SK-N-SH treated with all-trans-retinoic acid at 6 μM for 48 hours (cell line): ENCODE results near the gene MMEL1.

Experiments used
- ATAC-seq: fragments of 200-7000 bp; cut with Tn5 transposase; 3 replicates; pipeline ENCODE4 v1.9.1; 2020; ENCODE audit warnings: mild to moderate bottlenecking, moderate library complexity
- ARNTL ChIP-seq: fragments of 450-650 bp; formaldehyde crosslinking; IDR thresholded peaks from 2 replicates; pipeline ENCODE4 v1.5.0; 2020; ENCODE audit warnings: low read depth, mild to moderate bottlenecking, moderate library complexity, borderline replicate concordance
- CSDC2 ChIP-seq: fragments of 250-450 bp; sonication (Bioruptor Pico); IDR thresholded peaks from 2 replicates; pipeline ENCODE4 v1.5.0; 2020; ENCODE audit warnings: mild to moderate bottlenecking, moderate library complexity
- ESRRG ChIP-seq: fragments of 250-450 bp; sonication (Bioruptor Pico); IDR thresholded peaks from 2 replicates; pipeline ENCODE4 v1.6.1; 2021; ENCODE audit warnings: mild to moderate bottlenecking
- GLIS3 ChIP-seq: fragments of 250-450 bp; sonication (Bioruptor Pico); IDR thresholded peaks from 2 replicates; pipeline ENCODE4 v1.5.0; 2020; ENCODE audit warnings: mild to moderate bottlenecking, moderate library complexity
- OSR1 ChIP-seq: fragments of 250-450 bp; sonication (Bioruptor Pico); IDR thresholded peaks from 2 replicates; pipeline ENCODE4 v1.8.0; 2022; ENCODE audit warnings: moderate library complexity, mild to moderate bottlenecking, inconsistent platforms
- PPARA ChIP-seq: fragments of 250-450 bp; sonication (Bioruptor Pico); IDR thresholded peaks from 2 replicates; pipeline ENCODE4 v1.5.0; 2020; ENCODE audit warnings: mild to moderate bottlenecking, borderline replicate concordance
- RARB ChIP-seq: fragments of 250-450 bp; sonication (Bioruptor Pico); IDR thresholded peaks from 2 replicates; pipeline ENCODE4 v1.8.0; 2021; ENCODE audit warnings: mild to moderate bottlenecking, moderate library complexity
- SNAI2 ChIP-seq: fragments of 250-450 bp; sonication (Bioruptor Pico); IDR thresholded peaks from 2 replicates; pipeline ENCODE4 v1.5.0; 2020; ENCODE audit warnings: mild to moderate bottlenecking, moderate library complexity
- TCF4 ChIP-seq: fragments of 250-450 bp; sonication (Bioruptor Pico); IDR thresholded peaks from 2 replicates; pipeline ENCODE4 v1.8.0; 2021; ENCODE audit warnings: mild to moderate bottlenecking, moderate library complexity, borderline replicate concordance
- TOX ChIP-seq: fragments of 250-450 bp; sonication (Bioruptor Pico); IDR thresholded peaks from 2 replicates; pipeline ENCODE4 v1.8.0; 2021; ENCODE audit warnings: mild to moderate bottlenecking, moderate library complexity, borderline replicate concordance
- ZC3H10 ChIP-seq: fragments of 250-450 bp; sonication (Bioruptor Pico); IDR thresholded peaks from 2 replicates; pipeline ENCODE4 v1.5.1; 2021; ENCODE audit warnings: mild to moderate bottlenecking, moderate library complexity
- ZFP3 ChIP-seq: fragments of 250-450 bp; sonication (Bioruptor Pico); IDR thresholded peaks from 2 replicates; pipeline ENCODE4 v1.5.0; 2020; ENCODE audit warnings: mild to moderate bottlenecking, moderate library complexity
- ZFP30 ChIP-seq: fragments of 450-650 bp; formaldehyde crosslinking; IDR thresholded peaks from 2 replicates; pipeline ENCODE4 v1.5.0; 2022; ENCODE audit warnings: mild to moderate bottlenecking, moderate library complexity
- ZNF565 ChIP-seq: fragments of 450-650 bp; formaldehyde crosslinking; conservative IDR thresholded peaks from 2 replicates; pipeline ENCODE4 v1.5.0; 2020; ENCODE audit warnings: low read depth, mild to moderate bottlenecking, moderate library complexity
- ZNF70 ChIP-seq: fragments of 450-650 bp; formaldehyde crosslinking; IDR thresholded peaks from 2 replicates; pipeline ENCODE4 v1.5.0; 2020; ENCODE audit warnings: mild to moderate bottlenecking, moderate library complexity
- ZNF8 ChIP-seq: fragments of 450-650 bp; formaldehyde crosslinking; IDR thresholded peaks from 2 replicates; pipeline ENCODE4 v1.5.0; 2020; ENCODE audit warnings: mild to moderate bottlenecking, moderate library complexity
- TF ChIP-seq, protein P1 (sequence below): fragments of 250-450 bp; sonication (Bioruptor Pico); IDR thresholded peaks from 2 replicates; pipeline ENCODE4 v1.8.0; 2020; ENCODE audit warnings: mild to moderate bottlenecking, moderate library complexity, borderline replicate concordance
- TF ChIP-seq, protein P2 (sequence below): fragments of 250-450 bp; sonication (Bioruptor Pico); IDR thresholded peaks from 2 replicates; pipeline ENCODE4 v1.5.1; 2021; ENCODE audit warnings: mild to moderate bottlenecking, moderate library complexity
- TF ChIP-seq, protein P3 (sequence below): fragments of 250-450 bp; sonication (Bioruptor Pico); IDR thresholded peaks from 2 replicates; pipeline ENCODE4 v1.5.0; 2020; ENCODE audit warnings: mild to moderate bottlenecking, moderate library complexity
- TF ChIP-seq, protein P4 (sequence below): fragments of 250-450 bp; sonication (Bioruptor Pico); IDR thresholded peaks from 2 replicates; pipeline ENCODE4 v1.8.0; 2021; ENCODE audit warnings: low read depth, mild to moderate bottlenecking, moderate library complexity, borderline replicate concordance
- TF ChIP-seq, protein P5 (sequence below): fragments of 250-450 bp; sonication (Bioruptor Pico); IDR thresholded peaks from 2 replicates; pipeline ENCODE4 v1.5.1; 2020; ENCODE audit warnings: low read depth, mild to moderate bottlenecking, moderate library complexity

Gene MMEL1

DNA sequence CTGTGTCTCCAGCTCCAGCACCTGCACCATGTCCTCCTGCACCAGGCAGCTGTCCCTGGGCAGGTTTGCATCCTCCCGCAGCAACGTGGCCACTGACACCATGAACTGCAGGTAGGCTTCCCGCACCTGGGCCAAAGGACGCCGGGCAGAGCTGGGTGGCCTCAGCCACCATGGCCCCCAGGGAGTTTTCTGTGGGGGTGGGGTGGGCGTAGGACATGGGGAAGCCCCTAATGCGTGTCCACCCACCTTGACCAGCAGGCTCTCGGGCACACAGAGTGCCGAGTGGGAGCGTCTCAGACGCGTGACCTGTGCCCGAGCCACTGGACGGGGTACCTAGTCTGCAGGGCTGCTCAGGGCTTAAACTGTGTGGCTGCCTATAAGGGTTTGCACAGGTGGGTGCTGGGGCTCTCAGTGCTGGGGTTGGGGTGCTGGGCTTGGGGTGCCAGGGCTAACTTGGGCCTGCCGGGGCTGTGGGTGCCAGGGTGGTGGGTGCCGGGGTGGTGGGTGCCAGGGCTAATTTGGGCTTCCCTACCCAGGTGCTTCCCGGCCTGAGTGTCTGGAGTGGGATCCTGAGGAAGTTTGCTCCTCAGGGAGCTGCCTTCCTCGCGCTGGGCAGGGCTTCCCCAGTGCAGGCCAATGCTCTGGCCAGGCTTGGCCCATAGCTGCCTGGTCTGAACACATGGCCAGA is 28.5 kb downstream of the MMEL1 start:
- TF ChIP-seq, protein P1, sequence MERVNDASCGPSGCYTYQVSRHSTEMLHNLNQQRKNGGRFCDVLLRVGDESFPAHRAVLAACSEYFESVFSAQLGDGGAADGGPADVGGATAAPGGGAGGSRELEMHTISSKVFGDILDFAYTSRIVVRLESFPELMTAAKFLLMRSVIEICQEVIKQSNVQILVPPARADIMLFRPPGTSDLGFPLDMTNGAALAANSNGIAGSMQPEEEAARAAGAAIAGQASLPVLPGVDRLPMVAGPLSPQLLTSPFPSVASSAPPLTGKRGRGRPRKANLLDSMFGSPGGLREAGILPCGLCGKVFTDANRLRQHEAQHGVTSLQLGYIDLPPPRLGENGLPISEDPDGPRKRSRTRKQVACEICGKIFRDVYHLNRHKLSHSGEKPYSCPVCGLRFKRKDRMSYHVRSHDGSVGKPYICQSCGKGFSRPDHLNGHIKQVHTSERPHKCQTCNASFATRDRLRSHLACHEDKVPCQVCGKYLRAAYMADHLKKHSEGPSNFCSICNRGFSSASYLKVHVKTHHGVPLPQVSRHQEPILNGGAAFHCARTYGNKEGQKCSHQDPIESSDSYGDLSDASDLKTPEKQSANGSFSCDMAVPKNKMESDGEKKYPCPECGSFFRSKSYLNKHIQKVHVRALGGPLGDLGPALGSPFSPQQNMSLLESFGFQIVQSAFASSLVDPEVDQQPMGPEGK (CRISPR knock-in tag): no peak
- TF ChIP-seq SNAI2 (CRISPR knock-in tag): no peak
- no peak for TF ChIP-seq ZNF70 (CRISPR knock-in tag)
- no peak for TF ChIP-seq TCF4 (CRISPR knock-in tag)
- TF ChIP-seq ARNTL (CRISPR knock-in tag): no peak
- TF ChIP-seq ZFP30: no peak
- TF ChIP-seq ZNF8 (CRISPR knock-in tag): no peak
- no peak for TF ChIP-seq ZNF565 (CRISPR knock-in tag)
- no peak for TF ChIP-seq CSDC2 (CRISPR knock-in tag)
- no peak for TF ChIP-seq OSR1
- TF ChIP-seq ZFP3 (CRISPR knock-in tag): no peak
- TF ChIP-seq, protein P2, sequence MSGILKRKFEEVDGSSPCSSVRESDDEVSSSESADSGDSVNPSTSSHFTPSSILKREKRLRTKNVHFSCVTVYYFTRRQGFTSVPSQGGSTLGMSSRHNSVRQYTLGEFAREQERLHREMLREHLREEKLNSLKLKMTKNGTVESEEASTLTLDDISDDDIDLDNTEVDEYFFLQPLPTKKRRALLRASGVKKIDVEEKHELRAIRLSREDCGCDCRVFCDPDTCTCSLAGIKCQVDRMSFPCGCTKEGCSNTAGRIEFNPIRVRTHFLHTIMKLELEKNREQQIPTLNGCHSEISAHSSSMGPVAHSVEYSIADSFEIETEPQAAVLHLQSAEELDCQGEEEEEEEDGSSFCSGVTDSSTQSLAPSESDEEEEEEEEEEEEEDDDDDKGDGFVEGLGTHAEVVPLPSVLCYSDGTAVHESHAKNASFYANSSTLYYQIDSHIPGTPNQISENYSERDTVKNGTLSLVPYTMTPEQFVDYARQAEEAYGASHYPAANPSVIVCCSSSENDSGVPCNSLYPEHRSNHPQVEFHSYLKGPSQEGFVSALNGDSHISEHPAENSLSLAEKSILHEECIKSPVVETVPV: no peak
- TF ChIP-seq, all 23 proteins: peak for 0

DNA sequence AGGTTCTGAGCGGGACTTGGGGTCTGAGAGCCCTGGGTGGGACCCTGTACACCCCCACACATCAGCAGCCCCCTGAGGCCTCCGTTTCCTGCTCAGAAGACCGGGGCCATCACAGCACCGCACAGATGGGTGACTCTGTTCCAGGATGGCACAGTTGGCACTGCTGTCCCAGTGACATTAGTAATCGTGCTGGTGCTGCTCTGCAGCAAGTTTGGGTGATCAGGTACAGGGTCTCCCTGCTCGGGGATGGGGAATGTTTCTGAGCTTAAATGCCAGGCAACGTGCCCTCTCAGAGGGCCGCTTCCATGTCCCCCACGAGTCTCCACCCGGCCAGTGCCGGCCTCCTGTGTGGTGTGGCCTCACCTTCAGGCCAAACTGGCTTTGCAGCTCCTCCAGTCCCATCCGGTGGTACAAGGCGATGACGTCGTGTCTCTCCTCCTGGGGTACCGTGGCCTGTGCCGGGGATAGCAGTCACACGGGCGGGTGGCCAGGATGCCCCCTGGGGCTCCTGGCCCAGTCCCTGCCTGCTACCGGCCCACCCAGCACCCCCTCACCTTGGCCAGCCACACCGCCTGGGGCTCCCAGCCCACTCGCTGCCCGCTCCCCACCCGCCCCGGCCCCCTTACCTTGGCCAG is 29.2 kb downstream of the MMEL1 start:
- TF ChIP-seq PPARA (CRISPR knock-in tag): no peak
- no peak for TF ChIP-seq ZFP3 (CRISPR knock-in tag)
- no peak for TF ChIP-seq ZNF565 (CRISPR knock-in tag)
- TF ChIP-seq ZNF8 (CRISPR knock-in tag): no peak
- TF ChIP-seq, protein P3, sequence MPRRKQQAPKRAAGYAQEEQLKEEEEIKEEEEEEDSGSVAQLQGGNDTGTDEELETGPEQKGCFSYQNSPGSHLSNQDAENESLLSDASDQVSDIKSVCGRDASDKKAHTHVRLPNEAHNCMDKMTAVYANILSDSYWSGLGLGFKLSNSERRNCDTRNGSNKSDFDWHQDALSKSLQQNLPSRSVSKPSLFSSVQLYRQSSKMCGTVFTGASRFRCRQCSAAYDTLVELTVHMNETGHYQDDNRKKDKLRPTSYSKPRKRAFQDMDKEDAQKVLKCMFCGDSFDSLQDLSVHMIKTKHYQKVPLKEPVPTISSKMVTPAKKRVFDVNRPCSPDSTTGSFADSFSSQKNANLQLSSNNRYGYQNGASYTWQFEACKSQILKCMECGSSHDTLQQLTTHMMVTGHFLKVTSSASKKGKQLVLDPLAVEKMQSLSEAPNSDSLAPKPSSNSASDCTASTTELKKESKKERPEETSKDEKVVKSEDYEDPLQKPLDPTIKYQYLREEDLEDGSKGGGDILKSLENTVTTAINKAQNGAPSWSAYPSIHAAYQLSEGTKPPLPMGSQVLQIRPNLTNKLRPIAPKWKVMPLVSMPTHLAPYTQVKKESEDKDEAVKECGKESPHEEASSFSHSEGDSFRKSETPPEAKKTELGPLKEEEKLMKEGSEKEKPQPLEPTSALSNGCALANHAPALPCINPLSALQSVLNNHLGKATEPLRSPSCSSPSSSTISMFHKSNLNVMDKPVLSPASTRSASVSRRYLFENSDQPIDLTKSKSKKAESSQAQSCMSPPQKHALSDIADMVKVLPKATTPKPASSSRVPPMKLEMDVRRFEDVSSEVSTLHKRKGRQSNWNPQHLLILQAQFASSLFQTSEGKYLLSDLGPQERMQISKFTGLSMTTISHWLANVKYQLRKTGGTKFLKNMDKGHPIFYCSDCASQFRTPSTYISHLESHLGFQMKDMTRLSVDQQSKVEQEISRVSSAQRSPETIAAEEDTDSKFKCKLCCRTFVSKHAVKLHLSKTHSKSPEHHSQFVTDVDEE (CRISPR knock-in tag): no peak
- TF ChIP-seq GLIS3 (CRISPR knock-in tag): no peak
- no peak for TF ChIP-seq TOX (CRISPR knock-in tag)
- TF ChIP-seq CSDC2 (CRISPR knock-in tag): no peak
- ATAC-seq: no peak

More for the DNA sequence above, 28.5 kb downstream of the MMEL1 start:
- ATAC-seq: no peak

DNA sequence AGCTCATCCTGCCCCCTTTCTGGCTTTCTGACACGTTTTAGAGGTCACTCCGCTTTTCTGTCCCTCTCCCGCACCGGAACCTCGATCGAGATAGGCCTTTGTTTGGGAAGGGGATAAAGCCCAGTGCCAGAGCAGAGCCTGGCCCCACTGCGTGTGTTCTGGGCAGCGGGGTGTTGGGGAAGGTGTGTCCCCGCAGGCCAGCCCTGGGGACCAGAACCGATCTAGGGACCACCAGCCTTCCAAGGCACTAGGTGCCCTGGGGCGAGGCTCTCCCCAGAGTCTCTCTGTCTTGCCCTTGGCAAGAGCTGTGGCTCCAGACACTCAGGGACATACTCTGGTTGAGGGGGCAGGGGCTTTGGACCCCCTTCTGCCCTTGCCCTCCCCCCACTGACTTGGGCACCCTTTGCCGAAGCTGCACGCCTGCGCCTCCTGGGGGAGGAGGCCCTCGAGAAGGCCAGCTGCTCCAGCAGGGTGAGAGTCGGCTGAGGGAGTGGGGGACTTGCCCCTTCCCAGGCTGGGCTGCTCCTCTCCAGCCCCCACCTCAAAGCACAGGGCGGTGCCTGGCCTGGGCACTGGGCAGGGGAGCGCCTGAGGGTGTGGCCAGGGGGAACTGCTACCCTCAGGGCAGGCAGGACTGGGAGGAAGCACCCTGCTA is 29.8 kb downstream of the MMEL1 start:
- no peak; the same call in 2 of the 3 replicates for ATAC-seq
- TF ChIP-seq PPARA (CRISPR knock-in tag) (no peak), ZC3H10 (CRISPR knock-in tag) (no peak), ZNF8 (CRISPR knock-in tag) (no peak), ZFP3 (CRISPR knock-in tag) (no peak), ESRRG (CRISPR knock-in tag) (no peak), TCF4 (CRISPR knock-in tag) (no peak), TOX (CRISPR knock-in tag) (no peak), RARB (no peak), GLIS3 (CRISPR knock-in tag) (no peak)
- TF ChIP-seq, protein P4, sequence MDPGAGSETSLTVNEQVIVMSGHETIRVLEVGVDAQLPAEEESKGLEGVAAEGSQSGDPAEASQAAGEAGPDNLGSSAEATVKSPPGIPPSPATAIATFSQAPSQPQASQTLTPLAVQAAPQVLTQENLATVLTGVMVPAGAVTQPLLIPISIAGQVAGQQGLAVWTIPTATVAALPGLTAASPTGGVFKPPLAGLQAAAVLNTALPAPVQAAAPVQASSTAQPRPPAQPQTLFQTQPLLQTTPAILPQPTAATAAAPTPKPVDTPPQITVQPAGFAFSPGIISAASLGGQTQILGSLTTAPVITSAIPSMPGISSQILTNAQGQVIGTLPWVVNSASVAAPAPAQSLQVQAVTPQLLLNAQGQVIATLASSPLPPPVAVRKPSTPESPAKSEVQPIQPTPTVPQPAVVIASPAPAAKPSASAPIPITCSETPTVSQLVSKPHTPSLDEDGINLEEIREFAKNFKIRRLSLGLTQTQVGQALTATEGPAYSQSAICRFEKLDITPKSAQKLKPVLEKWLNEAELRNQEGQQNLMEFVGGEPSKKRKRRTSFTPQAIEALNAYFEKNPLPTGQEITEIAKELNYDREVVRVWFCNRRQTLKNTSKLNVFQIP (CRISPR knock-in tag): no peak
- TF ChIP-seq, protein P5, sequence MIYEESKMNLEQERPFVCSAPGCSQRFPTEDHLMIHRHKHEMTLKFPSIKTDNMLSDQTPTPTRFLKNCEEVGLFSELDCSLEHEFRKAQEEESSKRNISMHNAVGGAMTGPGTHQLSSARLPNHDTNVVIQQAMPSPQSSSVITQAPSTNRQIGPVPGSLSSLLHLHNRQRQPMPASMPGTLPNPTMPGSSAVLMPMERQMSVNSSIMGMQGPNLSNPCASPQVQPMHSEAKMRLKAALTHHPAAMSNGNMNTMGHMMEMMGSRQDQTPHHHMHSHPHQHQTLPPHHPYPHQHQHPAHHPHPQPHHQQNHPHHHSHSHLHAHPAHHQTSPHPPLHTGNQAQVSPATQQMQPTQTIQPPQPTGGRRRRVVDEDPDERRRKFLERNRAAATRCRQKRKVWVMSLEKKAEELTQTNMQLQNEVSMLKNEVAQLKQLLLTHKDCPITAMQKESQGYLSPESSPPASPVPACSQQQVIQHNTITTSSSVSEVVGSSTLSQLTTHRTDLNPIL (CRISPR knock-in tag): no peak
- TF ChIP-seq, protein P1 (CRISPR knock-in tag): no peak
- TF ChIP-seq, protein P3 (CRISPR knock-in tag): no peak
